Mucosa of stomach (tissue), 1 donor: ENCODE measurements around the gene OTOS.

Experiments
- H3K27me3 ChIP-seq: one replicate; pipeline ENCODE4 v1.7.0; 2013; ENCODE audit warnings: mild to moderate bottlenecking, low read length; ENCODE audit not compliant: control insufficient read depth, insufficient read depth
- H3K36me3 ChIP-seq: one replicate; pipeline ENCODE4 v1.7.0; 2013; ENCODE audit warnings: low read length; ENCODE audit not compliant: control insufficient read depth, insufficient read depth
- H3K4me1 ChIP-seq: one replicate; pipeline ENCODE4 v1.7.0; 2013; ENCODE audit warnings: mild to moderate bottlenecking, low read length; ENCODE audit not compliant: control insufficient read depth, insufficient read depth
- H3K4me3 ChIP-seq: one replicate; pipeline ENCODE4 v1.7.0; 2013; ENCODE audit warnings: low read length
- H3K9ac ChIP-seq: one replicate; pipeline ENCODE4 v1.7.0; 2013; ENCODE audit warnings: mild to moderate bottlenecking, low read length, moderate library complexity
- H3K9me3 ChIP-seq: one replicate; pipeline ENCODE4 v1.7.0; 2013; ENCODE audit warnings: mild to moderate bottlenecking, low read length, moderate library complexity; ENCODE audit not compliant: control insufficient read depth
- donor health status: Pancreatic carcinoma.

Gene OTOS

DNA sequence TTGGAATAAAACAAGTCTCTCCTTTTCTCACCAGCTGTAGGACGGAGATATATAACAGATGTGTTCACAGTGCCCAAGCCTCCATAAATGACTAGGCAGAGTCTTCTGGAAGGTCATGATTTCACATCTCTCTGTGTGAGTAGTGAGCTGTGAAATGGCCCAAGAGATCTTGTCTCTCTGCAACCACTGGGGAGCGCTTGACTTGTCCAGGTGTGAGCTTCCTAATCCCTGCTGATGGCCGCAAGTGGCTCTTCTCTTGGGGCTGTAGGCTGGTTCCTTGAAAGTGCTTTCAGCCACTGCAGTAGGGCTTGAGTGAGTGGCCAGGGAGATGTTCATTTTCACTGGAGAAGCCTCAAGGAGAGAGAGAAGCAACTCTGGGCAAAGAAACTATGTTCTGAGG lies 38.1 kb upstream of the OTOS start:
- no peaks in the 10 kb centered on the region for H3K9me3 ChIP-seq
- H3K36me3 ChIP-seq, result no peaks in the 10 kb centered on the region
- peaks cover 21% of the 10 kb centered on the region for H3K27me3 ChIP-seq
- H3K4me3 ChIP-seq, result no peak overlapping the region
- no peaks in the 10 kb centered on the region for H3K4me1 ChIP-seq
- no peak overlapping the region for H3K9ac ChIP-seq

DNA sequence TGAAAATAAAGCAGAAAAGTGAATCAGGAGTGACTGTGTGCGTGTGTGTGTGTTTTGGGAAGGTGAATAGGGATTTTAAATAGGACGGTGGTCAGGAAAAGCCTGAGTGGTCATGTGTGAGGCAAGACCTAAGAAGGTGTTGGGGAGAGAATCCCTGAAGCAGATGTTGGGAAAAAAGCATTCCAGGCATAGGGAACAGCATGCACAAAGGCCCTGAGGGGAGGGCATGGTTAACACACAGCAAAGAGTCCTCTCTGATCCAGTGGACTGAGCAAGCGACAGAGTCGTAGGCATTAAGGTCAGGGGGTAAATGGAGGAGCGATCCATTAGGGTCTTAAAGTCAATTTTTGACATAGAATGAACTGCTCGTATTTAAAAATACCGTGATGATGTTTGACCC lies 34.0 kb upstream of the OTOS start:
- H3K9me3 ChIP-seq, result no peaks in the 10 kb centered on the region
- peaks cover 35% of the 10 kb centered on the region for H3K27me3 ChIP-seq

DNA sequence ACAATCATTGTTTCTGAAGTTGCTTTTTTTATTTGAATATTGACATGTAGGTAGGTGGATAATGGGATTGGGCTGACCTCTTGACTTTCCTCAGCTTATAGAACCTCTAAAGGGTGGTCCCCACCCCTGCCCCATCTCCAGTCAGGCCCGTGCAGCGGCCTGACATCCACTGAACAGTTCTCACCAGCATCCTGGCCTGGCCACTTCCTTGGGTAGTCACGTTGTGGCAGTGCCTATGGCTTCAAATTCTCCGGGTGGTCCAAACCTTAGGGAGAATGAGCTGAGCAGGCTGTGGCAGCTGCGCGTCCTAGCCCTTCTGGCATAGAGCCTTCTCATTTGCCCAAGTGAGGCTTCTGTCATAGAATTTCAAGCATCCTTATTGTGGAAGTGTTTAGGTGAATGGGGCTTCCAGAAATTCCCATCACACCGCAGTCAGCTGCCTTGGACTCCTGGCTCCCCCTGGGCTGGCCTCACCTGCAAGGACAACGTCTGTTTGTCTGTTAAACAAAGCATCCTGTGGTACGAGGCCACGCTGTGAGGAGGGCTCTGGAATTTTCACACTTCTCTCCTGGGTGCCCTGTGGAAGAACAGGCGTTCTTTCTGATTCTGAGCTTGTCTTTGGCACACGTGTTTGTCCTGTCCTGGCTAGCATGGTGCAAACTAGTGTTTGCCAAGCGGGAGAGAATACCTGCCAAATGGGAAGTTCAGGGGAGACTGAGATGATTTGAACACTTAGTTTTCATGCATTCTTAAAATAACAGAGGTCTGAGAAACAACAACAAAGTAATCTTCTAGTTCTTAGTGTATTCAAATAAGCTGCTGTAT lies 31.8 kb upstream of the OTOS start:
- no peak overlapping the region for H3K9ac ChIP-seq
- H3K4me1 ChIP-seq, result peaks cover 10% of the 10 kb centered on the region
- H3K9me3 ChIP-seq, result no peaks in the 10 kb centered on the region
- H3K4me3 ChIP-seq, result no peak overlapping the region
- no peaks in the 10 kb centered on the region for H3K36me3 ChIP-seq
- peaks cover 39% of the 10 kb centered on the region for H3K27me3 ChIP-seq

More for the DNA sequence above, 34.0 kb upstream of the OTOS start:
- no peak overlapping the region for H3K9ac ChIP-seq
- H3K36me3 ChIP-seq, result no peaks in the 10 kb centered on the region
- peaks cover 10% of the 10 kb centered on the region for H3K4me1 ChIP-seq
- no peak overlapping the region for H3K4me3 ChIP-seq

DNA sequence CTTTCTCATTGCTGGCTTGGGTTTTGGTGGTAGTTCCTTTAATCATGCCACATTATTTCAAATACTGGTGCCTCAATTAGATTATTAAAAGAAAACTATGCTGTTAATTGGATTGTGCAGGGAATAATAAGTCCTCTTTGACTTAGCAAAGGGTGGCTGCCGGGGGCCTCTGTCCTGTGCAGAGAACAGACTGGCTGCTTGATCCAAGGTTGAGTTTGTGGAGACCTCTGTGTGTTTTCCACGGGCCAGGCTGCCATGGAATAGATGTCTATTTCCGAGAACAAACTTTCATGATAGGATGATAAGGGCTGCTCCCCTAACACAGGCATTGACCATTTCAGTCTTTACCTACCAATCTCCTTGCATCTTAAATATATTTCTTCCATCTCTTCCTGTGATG lies 30.4 kb upstream of the OTOS start:
- no peak overlapping the region for H3K9ac ChIP-seq
- peaks cover 10% of the 10 kb centered on the region for H3K4me1 ChIP-seq
- H3K36me3 ChIP-seq, result no peaks in the 10 kb centered on the region
- no peaks in the 10 kb centered on the region for H3K9me3 ChIP-seq
- H3K4me3 ChIP-seq, result no peak overlapping the region
- peaks cover 41% of the 10 kb centered on the region for H3K27me3 ChIP-seq

DNA sequence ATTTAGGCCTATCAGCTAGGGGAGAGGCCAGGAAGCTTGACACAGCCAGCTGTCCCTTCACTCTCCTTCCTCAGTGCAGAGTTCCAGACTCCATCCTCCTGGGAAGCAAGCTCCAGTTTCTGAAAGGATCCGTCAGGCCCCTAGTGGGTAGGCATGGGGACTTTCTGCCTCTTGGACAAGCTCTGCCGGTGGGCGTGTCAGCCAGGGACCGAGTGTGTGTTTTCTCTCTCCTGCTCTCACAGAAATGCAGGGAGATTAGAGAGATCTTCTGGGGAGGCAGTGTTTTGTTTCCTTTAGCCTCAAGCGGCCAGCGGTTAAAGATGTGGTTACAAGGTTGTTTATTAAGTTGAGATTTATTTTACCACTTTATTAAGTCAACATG lies 29.9 kb upstream of the OTOS start:
- H3K9me3 ChIP-seq, result no peaks in the 10 kb centered on the region
- H3K36me3 ChIP-seq, result no peaks in the 10 kb centered on the region
- H3K4me1 ChIP-seq, result peaks cover 10% of the 10 kb centered on the region
- H3K4me3 ChIP-seq, result no peak overlapping the region
- no peak overlapping the region for H3K9ac ChIP-seq
- peaks cover 41% of the 10 kb centered on the region for H3K27me3 ChIP-seq

DNA sequence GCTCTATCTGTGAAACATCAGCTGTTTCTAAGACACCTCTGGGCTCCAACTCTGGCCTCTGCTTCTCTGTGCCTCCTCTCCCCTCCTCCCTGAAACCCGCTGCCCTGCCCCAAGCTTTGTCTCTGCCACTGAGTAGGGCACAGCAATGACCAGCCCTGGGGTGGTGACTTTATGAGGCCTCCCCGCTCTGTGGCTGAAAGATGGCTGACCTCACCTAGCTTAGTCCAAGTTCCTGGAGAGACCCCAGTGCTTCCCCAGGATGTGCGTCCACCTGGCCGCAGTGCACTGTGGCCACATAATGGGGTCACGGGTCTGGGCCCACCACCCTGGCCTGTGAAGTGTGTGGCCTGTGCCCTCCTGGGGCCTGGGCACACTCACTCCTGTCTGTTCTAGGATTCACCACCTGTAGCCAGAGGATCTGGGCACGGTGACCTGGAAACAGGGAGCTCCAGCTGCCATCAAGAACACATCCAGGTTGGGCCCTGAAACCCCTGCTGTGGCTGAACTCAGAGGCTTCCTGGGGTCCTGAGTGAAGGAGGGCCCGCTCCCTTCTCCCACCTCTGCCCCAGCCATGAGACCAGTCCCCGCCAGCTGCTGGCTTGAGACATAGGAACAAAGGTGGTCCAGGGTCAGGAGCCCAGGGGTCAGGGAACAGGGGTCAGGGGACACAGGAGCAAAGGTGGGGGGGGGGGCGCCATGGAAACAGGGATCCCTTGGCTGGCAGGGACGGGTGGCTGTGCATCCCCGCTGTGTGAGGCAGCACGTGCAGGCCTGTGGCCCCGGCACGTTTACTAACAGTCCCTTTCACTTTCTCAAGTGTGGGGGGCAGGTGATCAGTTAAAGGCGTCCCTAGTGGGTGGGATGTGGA lies 29.3 kb upstream of the OTOS start:
- H3K4me1 ChIP-seq, result peaks cover 10% of the 10 kb centered on the region
- H3K9ac ChIP-seq, result no peak overlapping the region
- H3K4me3 ChIP-seq, result no peak overlapping the region
- peaks cover 45% of the 10 kb centered on the region for H3K27me3 ChIP-seq
- H3K9me3 ChIP-seq, result no peaks in the 10 kb centered on the region
- H3K36me3 ChIP-seq, result no peaks in the 10 kb centered on the region

DNA sequence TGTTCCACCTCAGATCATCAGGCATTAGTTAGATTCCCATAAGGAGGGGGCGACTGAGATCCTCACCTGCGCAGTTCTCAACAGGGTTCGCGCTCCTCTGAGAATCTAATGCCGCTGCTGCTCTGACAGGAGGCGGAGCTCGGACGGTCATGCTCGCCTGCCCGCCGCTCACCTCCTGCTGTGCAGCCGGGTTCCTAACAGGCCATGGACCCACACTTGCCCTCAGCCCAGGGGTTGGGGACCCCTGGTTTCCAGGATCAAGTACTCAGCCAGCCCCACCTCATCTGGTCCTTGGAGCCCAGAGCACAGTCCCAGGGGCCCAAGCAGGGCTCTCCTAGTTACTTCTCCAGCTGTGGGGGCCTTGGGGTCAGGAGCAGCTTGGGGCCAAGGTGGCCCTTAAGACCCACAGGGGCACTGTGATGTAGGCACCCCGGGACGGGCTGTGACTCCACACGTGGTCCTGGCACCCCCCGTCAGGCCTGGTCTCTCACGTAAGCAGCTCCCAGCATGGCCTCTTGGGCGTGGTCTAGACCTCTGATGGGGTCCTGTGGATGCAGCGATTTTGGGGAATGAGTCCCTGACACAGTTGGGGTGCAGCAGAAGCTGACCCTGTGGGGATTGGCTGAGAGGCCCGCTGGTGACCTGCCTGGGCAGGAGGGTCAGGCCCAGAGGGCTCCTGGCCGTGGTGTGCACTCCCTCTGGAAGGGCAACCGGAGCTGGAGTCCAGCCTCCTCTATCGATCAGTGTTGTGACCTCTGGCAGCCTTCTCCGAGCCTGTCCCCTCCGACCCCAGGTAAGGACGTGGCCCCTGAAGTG lies 28.3 kb upstream of the OTOS start:
- Histone ChIP-seq H3K4me3 (no peak overlapping the region), H3K9me3 (no peaks in the 10 kb centered on the region), H3K36me3 (no peaks in the 10 kb centered on the region), H3K27me3 (peaks cover 36% of the 10 kb centered on the region), H3K4me1 (peaks cover 10% of the 10 kb centered on the region), H3K9ac (no peak overlapping the region)

DNA sequence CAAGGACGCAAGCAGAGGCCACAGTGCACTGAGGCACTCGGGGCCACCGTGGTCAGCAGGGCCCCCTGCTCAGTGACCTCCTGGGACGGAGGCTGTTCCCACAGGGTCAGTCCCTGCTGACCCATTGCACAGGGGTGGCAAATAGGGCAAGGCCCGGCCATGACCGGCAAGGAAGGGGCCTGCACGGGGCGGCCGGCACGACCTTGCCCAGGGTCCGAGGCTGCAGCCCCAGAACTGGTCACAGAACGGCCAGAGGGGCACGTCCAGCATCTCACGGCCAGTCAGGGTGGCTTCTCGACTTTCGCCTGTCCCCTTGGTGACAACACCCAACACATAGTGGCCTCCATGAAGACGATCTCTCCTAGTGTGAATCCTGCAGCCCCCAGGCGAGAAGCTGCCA lies 27.6 kb upstream of the OTOS start:
- H3K27me3 ChIP-seq, result peaks cover 36% of the 10 kb centered on the region
- peaks cover 10% of the 10 kb centered on the region for H3K4me1 ChIP-seq
- H3K9ac ChIP-seq, result no peak overlapping the region
- no peaks in the 10 kb centered on the region for H3K9me3 ChIP-seq
- H3K4me3 ChIP-seq, result no peak overlapping the region
- H3K36me3 ChIP-seq, result no peaks in the 10 kb centered on the region

DNA sequence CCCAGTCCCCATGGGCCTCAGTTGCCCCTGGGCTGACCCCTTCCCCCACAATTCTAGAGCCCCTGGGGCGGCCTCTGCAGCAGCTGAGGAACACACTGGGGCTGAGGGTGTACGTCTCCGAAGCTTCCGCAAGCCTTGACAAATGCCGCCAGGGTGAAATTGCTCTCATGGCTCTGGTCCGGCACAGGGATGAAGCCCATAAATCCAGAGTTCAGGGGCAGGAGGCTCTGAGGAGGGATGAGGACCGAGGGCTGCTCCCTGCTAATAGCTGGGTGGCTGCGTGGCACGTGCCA lies 27.1 kb upstream of the OTOS start:
- Histone ChIP-seq H3K4me1 (peaks cover 10% of the 10 kb centered on the region), H3K27me3 (peaks cover 36% of the 10 kb centered on the region), H3K9ac (no peak overlapping the region), H3K36me3 (no peaks in the 10 kb centered on the region), H3K9me3 (no peaks in the 10 kb centered on the region), H3K4me3 (no peak overlapping the region)

DNA sequence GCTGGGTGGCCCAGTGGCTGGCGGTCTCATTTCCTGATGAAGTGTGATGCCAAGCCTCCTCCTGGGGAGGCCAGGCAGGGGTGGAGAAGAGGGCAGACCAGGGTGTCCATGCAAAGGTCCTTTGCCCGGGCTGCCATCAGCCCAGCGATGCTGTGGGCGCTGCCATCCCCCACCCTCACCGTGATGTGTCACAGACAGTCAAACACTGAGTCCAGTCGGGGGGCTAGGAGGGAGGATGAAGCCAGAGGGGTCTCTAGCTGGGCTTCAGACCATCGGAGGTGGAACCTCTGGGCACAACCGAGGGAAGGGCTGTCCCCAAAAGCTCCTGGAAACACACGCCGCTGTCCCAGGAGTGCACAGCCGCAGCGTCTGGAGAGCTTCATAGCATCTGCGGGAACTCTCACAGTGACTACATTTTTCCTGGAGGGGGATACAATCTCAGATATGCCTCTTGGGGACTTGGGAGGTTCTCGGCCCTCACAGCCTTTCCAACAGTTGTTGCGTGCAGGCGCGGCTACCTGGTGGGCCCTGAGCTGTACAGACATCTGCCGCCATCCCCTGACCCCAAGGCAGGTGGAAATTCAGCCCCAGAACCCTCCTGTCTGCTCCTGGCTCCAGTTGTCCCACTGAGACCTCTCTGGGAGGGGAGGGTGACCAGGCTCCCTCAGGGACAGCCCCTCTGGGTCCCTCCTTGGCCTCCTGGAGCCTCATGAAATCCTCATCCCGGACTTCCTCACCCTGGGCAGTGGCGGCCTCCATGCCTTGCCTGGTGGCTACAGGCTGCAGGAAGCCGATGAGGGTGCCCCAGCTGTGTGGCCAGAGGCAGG lies 26.5 kb upstream of the OTOS start:
- H3K9me3 ChIP-seq, result no peaks in the 10 kb centered on the region
- peaks cover 32% of the 10 kb centered on the region for H3K27me3 ChIP-seq
- H3K9ac ChIP-seq, result no peak overlapping the region
- H3K4me1 ChIP-seq, result peaks cover 10% of the 10 kb centered on the region
- no peaks in the 10 kb centered on the region for H3K36me3 ChIP-seq
- H3K4me3 ChIP-seq, result no peak overlapping the region

DNA sequence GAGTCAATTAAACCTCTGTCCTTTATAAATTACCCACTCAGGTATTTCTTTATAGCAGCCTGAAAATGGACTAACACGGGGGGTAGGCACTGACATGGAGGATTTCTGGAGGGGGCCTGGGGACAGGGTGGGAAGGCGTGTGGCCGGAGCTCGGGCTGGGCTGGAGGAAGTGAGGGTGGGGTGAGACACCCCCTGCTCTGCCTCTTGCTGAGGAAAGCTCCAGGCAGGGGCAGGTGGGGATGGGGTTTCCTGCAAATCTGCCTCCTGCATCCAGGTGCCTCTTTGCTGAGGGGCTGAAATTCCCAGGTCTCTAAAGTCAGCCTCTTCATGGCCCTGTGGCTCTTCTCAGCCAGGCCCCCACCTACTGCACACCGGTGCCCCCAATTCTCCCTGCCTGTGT lies 25.7 kb upstream of the OTOS start:
- Histone ChIP-seq H3K4me3 (no peak overlapping the region), H3K4me1 (peaks cover 10% of the 10 kb centered on the region), H3K9ac (no peak overlapping the region), H3K9me3 (no peaks in the 10 kb centered on the region), H3K27me3 (peaks cover 24% of the 10 kb centered on the region), H3K36me3 (no peaks in the 10 kb centered on the region)
